C4-2B (cell line): ENCODE data around the gene SLFN12L.
"Not testable (repeated sequence)": the region's sequence is repeated elsewhere in the genome, so short reads cannot be mapped to it uniquely, and the experiment has no call there.

ENCODE experiments used
- H3K27ac ChIP-seq: fragments of 450-650 bp; 2 replicates; pipeline ENCODE4 v1.5.1; 2017
- CTCF ChIP-seq: fragments of 450-650 bp; conservative IDR thresholded peaks from 2 replicates; pipeline ENCODE4 v1.5.1; 2017; ENCODE audit warnings: mild to moderate bottlenecking
- ZFX ChIP-seq: fragments of 450-650 bp; IDR thresholded peaks from 2 replicates; pipeline ENCODE4 v1.6.1; 2017

SLFN12L gene

GRCh38 chr17:35514564-35514963, 22.9 kb downstream of the SLFN12L start:
- no peak for TF ChIP-seq CTCF
- TF ChIP-seq ZFX = no peak

GRCh38 chr17:35510052-35510451, 27.4 kb downstream of the SLFN12L start:
- H3K27ac ChIP-seq = no peak overlapping the region
- TF ChIP-seq ZFX = no peak
- no peak for TF ChIP-seq CTCF

More at GRCh38 chr17:35514564-35514963, 22.9 kb downstream of the SLFN12L start:
- H3K27ac ChIP-seq = no peak overlapping the region

GRCh38 chr17:35507714-35508113, 29.8 kb downstream of the SLFN12L start:
- H3K27ac ChIP-seq = not testable (repeated sequence)

GRCh38 chr17:35499548-35499947, 37.9 kb downstream of the SLFN12L start:
- no peak for TF ChIP-seq ZFX
- TF ChIP-seq CTCF = no peak
- H3K27ac ChIP-seq = no peak overlapping the region

GRCh38 chr17:35498448-35499178, 38.9 kb downstream of the SLFN12L start:
- TF ChIP-seq ZFX (no peak), CTCF (no peak)
- no peak overlapping the region for H3K27ac ChIP-seq

GRCh38 chr17:35496451-35497290, 40.8 kb downstream of the SLFN12L start:
- H3K27ac ChIP-seq = no peak overlapping the region
- TF ChIP-seq CTCF (no peak), ZFX (no peak)

GRCh38 chr17:35493040-35493439, 44.4 kb downstream of the SLFN12L start:
- TF ChIP-seq ZFX (no peak), CTCF (no peak)

More at GRCh38 chr17:35493040-35493439, 44.4 kb downstream of the SLFN12L start:
- H3K27ac ChIP-seq = no peak overlapping the region
